NCI-H146 treated with DMSO at 0.1 percent for 48 hours (cell line): Measurements from ENCODE around the gene NUP93.
"Not testable (repeated sequence)": the region's sequence is repeated elsewhere in the genome, so short reads cannot be mapped to it uniquely, and the experiment has no call there.

Experiments used
- DNase-seq: peaks from one replicate; lab custom pipeline; 2025; ENCODE audit not compliant: unreplicated experiment; lab: John Stamatoyannopoulos, UW

The NUP93 gene

DNA sequence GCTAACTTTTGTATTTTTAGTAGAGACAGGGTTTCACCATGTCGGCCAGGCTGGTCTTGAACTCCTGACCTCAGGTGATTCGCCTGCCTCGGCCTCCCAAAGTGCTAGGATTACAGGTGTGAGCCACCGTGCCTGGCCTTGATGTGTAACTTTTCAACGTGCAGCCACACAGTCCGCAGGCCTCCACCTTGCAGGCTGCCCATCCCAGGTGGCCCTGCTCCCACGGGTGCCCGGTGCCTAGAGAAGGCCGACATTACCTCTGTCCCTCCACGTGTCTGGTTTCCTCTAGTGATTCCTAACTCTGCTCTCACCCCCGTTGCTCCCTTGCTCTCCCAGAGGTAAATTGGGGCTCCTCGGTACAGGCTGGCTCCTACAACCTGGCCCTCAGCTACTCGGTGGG, 155.0 kb downstream of the NUP93 start:
- not testable (repeated sequence) for DNase-seq

DNA sequence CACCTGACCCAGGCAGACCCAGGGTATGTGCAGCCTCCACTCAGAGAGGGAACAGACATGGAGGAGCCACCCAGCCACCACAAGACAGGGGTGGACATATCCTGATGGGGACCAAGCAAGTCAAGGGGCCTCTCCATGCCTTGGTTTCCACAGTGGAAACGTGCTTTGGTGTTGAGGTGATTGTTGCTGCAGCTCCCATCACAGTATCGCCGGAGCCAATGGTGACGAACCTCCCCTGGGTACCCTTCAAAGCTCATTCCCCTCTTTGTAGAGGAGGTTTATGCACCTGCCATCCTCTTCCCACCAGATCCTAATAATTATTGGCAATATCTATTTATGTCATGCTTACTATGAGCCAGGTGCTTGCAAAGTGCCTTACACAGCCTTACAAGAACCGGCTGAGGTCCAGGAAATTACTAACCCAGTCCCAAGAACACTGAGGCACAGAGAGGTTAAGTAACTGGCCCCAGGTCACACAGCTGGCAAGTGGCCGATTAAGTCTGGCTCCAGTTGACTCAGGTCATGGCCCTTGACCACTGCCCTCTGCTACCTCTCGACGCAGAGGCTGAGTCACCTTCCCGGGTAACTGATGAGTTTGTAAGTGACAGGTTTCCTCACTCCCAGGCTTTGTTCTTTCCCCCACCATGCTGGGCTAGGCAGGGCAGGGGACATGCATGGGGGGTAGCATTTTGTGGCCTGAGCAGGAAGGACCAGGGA, 155.7 kb downstream of the NUP93 start:
- no peak for DNase-seq

DNA sequence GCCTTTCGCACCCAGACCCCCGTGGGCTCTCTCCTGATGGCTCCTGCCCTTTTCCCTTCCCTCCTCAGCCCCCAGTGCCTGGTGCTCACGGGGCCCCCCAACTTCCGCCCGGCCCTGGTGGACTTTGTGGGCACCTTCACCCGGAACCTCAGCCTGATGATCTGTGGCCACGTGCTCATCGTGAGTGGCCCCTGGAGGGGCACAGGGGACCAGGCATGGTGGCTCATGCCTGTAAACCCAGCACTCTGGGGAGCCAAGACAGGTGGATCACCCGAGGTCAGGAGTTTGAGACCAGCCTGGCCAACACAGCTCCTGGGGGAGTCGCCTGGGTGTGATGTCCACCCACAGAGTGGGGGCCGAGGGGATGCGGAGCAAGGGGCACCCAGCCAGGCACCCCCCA, 156.4 kb downstream of the NUP93 start:
- no peak for DNase-seq

DNA sequence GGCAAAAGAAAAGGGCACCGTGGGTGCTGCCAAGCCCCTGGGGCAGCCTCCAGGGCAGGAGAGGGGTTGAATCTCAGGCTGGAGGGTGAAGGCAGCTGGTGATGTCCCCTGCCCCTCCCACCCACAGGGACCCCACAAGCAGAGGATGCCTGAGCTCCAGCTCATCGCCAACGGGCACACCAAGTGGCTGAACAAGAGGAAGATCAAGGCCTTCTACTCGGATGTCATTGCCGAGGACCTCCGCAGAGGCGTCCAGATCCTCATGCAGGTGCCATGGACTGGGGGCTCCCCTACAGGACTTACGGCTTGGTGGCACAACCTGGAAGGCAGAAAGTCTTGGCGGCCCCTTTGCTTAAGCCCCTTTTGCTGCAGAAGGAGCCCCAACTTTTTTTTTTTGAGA, 156.9 kb downstream of the NUP93 start:
- DNase-seq, result no peak

DNA sequence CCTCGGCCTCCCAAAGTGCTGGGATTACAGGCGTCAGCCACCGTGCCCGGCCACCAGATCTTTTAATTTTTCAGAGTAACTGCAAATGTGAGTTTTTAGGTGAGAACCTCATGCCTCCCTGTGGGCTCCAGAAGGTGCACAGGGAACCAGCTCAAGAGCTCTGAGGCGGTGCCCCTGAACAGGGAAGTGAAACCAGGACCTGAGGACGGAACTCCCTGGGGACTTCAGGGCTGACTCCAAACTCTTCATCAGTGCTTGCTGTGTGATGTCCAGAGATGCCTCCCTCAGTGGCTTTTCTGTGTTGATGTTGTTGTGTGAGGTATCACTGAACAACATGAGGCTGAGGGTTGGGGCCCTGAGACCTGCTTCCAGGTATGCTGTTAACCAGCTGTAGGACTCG, 158.9 kb downstream of the NUP93 start:
- no peak for DNase-seq

DNA sequence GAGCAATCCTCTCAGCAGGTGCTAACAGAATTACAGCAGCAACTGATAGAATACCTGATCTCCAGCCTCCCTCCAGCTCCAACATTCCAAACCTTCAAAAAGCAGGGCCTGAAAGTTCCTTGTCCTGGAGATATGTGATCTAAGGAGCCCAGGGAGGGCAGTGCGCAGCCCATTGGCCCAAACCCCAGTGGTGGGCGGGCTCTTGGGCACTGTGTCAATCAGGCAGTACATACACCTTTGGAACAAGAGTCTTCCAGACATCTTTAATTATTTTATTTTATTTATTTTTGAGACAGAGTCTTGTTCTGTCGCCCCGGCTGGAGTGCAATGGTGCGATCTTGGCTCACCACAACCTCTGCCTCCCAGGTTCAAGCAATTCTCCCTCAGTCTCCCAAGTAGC, 159.3 kb downstream of the NUP93 start:
- DNase-seq, result no peak

DNA sequence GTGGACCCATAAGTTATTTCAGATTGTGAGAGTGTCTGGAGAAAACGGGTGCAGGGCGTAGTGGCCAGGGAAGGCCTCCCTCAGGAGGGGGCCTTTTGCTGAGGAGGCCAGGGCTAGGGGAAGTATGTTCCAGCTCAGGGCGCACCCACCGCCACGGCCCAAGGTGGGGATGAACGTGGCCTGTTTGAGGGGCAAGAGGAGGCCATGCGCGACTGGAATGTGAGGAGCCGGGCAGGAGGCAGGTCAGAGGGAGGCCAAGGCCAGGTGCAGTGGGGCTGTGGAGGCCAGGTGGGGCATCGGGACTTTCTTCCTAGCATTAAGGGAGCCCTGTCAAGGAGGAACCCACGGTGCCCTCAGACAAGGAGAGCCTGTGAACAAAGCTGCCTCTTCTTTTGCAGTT, 161.8 kb downstream of the NUP93 start:
- DNase-seq, result no peak

DNA sequence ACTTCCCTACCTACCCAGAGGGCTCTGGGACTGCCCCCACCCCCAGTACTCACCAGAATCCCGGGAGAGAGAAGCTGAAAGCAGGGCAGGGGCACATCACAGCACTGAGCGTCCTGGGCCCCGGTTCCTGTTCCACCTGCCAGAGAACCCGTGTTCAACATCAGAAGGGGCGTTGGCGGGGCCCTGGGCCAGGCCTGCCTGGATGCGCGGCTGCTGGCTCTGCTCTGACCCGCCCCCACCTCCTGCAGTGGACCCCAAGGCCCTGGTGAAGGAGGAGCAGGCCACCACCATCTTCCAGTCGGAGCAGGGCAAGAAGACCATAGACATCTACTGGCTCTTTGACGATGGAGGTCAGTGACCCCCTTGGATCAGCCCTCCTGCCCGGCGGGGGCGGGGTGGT, 162.8 kb downstream of the NUP93 start:
- no peak for DNase-seq

DNA sequence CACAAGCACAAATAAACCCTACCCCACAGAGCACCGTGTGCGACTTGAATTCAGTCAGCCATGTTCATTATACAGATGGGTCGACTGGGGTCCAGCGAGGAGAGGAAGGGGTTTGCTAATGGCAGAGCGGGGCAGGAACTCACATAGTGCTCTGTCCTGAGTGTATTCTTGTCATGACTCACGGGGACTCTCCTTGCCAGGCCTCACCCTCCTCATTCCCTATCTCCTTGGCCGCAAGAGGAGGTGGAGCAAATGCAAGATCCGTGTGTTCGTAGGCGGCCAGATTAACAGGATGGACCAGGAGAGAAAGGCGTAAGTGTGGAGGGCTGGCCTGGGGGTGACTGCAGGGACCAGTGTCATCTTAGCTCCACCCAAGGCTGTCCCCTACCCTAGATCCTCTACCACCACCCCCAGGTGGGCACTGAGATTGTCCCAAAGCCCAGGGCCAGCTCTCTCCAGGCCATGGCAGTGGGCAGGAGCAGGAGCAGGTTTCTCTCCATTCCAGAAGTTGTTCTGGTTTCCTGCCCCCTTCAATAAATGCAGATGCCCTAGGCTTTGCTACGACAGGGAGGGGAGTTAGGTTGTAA, 164.5 kb downstream of the NUP93 start:
- DNase-seq, result no peak

DNA sequence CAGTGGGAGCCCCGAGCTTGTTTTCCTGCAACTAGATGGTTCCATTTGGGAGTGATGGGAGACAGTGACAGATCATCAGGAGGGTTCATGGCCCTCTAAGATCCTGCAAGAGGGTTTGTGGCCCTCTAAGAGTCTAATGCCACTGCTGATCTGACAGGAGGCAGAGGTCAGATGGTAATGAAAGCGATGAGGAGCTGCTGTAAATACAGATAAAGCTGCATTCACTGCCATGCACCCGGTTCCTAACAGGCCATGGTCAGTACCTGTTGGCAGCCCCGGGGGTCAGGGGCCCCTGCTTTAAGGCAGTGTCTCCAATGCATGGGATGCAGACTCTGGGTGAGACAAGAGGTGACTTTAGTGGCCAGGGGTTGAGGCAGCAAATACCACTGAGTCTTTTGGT, 165.9 kb downstream of the NUP93 start:
- DNase-seq, result no peak

DNA sequence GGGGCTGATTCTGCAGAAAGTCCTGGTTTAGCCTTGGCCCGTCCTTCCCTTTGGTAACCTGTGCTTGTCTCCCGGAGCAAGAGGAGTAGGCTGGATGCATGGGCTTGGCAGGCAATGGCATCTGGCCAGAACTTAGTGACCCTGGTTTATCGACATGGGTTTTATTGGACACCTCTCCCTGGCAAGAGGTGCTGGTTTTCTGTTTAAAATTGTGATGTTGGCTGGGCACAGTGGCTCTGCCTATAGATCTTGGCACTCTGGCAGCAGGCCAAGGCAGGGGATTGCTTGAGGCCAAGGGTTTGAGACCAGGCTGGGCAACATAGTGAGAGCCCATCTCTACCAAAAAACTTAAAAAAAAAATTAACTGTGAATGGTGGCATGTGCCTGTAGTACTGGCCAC, 166.3 kb downstream of the NUP93 start:
- DNase-seq, result no peak

DNA sequence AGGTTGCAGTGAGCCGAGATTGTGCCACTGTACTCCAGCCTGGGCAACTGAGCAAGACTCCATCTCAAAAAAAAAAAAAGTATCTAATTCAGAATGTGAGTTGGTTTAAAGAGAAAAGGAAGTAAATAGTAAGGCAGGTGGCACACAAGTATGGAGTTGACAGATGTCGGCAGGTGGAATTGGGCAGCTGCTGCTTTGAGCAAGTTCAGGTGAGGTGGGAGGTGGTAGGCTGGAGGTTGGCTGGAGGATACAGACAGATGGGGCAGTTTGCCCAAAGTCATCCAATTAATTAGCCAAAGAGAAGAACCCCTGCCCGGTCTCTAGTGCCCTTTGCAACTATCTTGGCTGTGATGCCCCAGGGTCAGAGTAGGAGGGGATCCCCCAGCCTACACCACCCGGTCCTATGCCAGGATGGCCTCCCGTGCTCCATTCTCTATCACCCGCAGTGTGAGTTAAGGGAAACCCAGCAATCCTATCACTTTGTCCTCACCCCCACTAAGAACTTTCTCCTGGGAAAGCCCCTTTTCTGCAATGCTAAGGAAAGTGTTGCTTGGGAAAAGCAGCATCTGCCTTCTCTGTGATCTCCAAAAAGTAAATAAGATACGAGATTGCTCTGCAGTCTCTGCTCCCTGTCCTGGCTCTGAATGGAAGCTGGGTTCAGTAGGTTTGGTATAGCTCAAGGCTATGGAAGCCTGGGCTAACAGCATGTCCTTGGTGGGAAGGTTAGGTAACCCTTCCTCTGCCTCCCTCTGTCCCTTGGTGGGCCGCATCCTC, 167.3 kb downstream of the NUP93 start:
- peak; percentile 11 for DNase-seq

DNA sequence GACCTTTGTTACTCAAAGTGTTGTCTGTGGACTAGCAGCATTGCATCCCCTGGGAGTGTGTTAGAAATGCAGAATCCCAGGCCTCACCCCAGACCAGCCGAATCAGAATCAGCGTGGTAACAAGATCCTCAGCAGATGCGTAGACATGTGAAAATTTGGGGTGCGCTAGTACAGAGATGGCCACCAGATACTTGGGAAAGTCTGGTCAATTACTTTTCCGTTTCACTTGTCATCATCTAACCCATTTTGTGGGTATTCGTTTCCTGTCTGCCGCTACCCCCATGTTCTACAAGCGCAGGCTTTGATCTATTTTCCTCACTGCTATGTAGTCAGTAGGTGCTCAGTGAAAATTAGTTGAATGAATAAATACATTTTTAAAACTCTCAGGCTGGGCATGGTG, 168.9 kb downstream of the NUP93 start:
- no peak for DNase-seq
